K562 (cell line): ENCODE data around the gene STRADB.

Experiments used
- MEIS2 ChIP-seq: fragments of 450-650 bp; IDR thresholded peaks from 2 replicates; pipeline ENCODE4 v1.6.1; 2014; ENCODE audit warnings: mild to moderate bottlenecking; ENCODE audit not compliant: partially characterized antibody
- ZBTB7A ChIP-seq: IDR thresholded peaks from 2 replicates; pipeline ENCODE4 v1.6.1; 2011; ENCODE audit warnings: low read depth, mild to moderate bottlenecking, low read length, moderate library complexity, borderline replicate concordance; ENCODE audit not compliant: control insufficient read depth

- TF ChIP-seq ZBTB7A = no peak
- no peak for TF ChIP-seq MEIS2
These were observed 18.7 kb upstream of the STRADB start for GRCh38 chr2:201432621-201433393.
